ENCODE data around the gene SH3PXD2A. TPM values are rescaled to one million over a fixed set of nuclear protein-coding genes. Genes with fewer than 3 reads are reported as not detected.

The SH3PXD2A gene
- total RNA-seq, 1 experiment from 2014 or later, result 4.5 TPM

- Histone ChIP-seq H3K79me2 (ENCODE audit: insufficient read depth, low read length) (no peaks in the 10 kb centered on the region), H3K14ac (ENCODE audit: insufficient read depth, low read length) (no peak overlapping the region)
Observed at GRCh38 chr10:103669243-103669929, 186.0 kb downstream of the SH3PXD2A start.

More at GRCh38 chr10:103669243-103669929, 186.0 kb downstream of the SH3PXD2A start:
- no peak overlapping the region for H2BK12ac ChIP-seq (ENCODE audit: insufficient read length, low read depth, low read length)
- H3K4me1 ChIP-seq (ENCODE audit: insufficient read depth, low read length), result no peaks in the 10 kb centered on the region; the same call in 1 of the 2 replicates
- no peak overlapping the region for H4K5ac ChIP-seq (ENCODE audit: insufficient read length, low read depth, low read length)
- no peak overlapping the region for H3K4ac ChIP-seq (ENCODE audit: low read depth, low read length)
- H3K9me3 Mint-ChIP-seq, result no peaks in the 10 kb centered on the region
- H3K4me1 Mint-ChIP-seq, result peaks cover 17 to 30% of the 10 kb centered on the region in 2 experiments
- H3K27me3 Mint-ChIP-seq (ENCODE audit: low read depth), result peaks cover 2% of the 10 kb centered on the region; the same call in 1 of the 2 replicates
- DNase-seq, result no peak
- H3K4me3 Mint-ChIP-seq, result no peak overlapping the region
- H3K27me3 ChIP-seq (ENCODE audit: insufficient read depth, low read length), result no peaks in the 10 kb centered on the region
- no peak overlapping the region for H2BK15ac ChIP-seq (ENCODE audit: low read depth, low read length)
- H3K36me3 Mint-ChIP-seq (ENCODE audit: insufficient read depth in 1 of 3, low read depth in 3 of 3), result no peaks in the 10 kb centered on the region; a peak in 1 of 7 replicates
- H2BK20ac ChIP-seq (ENCODE audit: low read depth, low read length, poor library complexity, severe bottlenecking), result no peak overlapping the region
- H3K27ac ChIP-seq (ENCODE audit: insufficient read length, low read depth, low read length), result no peak overlapping the region
- no peak overlapping the region for H4K91ac ChIP-seq (ENCODE audit: insufficient read length, low read depth, low read length)
- no peaks in the 10 kb centered on the region for H4K20me1 ChIP-seq (ENCODE audit: control insufficient read depth, insufficient read depth, insufficient read length)
- peak overlapping the region in 1 of 3 experiments; percentile 26; a peak in 1 of 7 replicates for H3K27ac Mint-ChIP-seq
- H3K4me2 ChIP-seq (ENCODE audit: insufficient read depth, insufficient read length, low read length), result no peak overlapping the region
- no peak overlapping the region for H2BK5ac ChIP-seq (ENCODE audit: insufficient read length, low read length)
- no peak overlapping the region for H4K8ac ChIP-seq (replicated peaks; ENCODE audit: insufficient read length, low read depth, low read length)
- no peak for TF ChIP-seq CTCF (conservative IDR thresholded peaks at IDR 0.05)
- H3K9me3 ChIP-seq (ENCODE audit: control insufficient read depth, low read depth, low read length), result no peaks in the 10 kb centered on the region
- H2AFZ ChIP-seq (ENCODE audit: low read length), result no peak overlapping the region
- no peak overlapping the region for H3K56ac ChIP-seq (ENCODE audit: insufficient read length, low read depth, low read length)
- H3K23ac ChIP-seq (ENCODE audit: insufficient read length, low read depth, low read length), result no peak overlapping the region
- H3K79me1 ChIP-seq (ENCODE audit: insufficient read depth, low read depth, low read length, poor library complexity, severe bottlenecking), result no peaks in the 10 kb centered on the region
- WGBS (ENCODE audit: extremely low coverage, insufficient read length, low lambda C conversion rate), result no CpG with 5 or more reads among the region's 6 CpGs
- no peak overlapping the region for H2AK5ac ChIP-seq (ENCODE audit: insufficient read length, low read length)
- H3K18ac ChIP-seq (ENCODE audit: insufficient read length, low read depth, low read length), result no peak overlapping the region
- H3T11ph ChIP-seq (ENCODE audit: low read length), result no peak overlapping the region
- no peak overlapping the region for H3K9ac ChIP-seq (ENCODE audit: extremely low read depth, insufficient read length, low read length)
- no peak overlapping the region for H2BK120ac ChIP-seq (ENCODE audit: low read depth, low read length, poor library complexity, severe bottlenecking)
- H3K23me2 ChIP-seq (ENCODE audit: insufficient read length, low read depth, low read length, poor library complexity, severe bottlenecking), result no peaks in the 10 kb centered on the region

Data from H9 (cell line).